H1 (cell line): ENCODE results near the gene C17orf100. TPM values are rescaled to one million over a fixed set of nuclear protein-coding genes. Genes with fewer than 3 reads are reported as not detected.

Experiments
- CTCF ChIA-PET: fragments of 300-600 bp; sonication (Branson Sonifier 250); formaldehyde crosslinking; loops from one replicate; lab custom pipeline; 2021; ENCODE audit not compliant: partially characterized antibody; lab: Charles Lee
- POLR2A ChIA-PET: fragments of 300-600 bp; sonication (Branson Sonifier 250); formaldehyde crosslinking; loops from one replicate; lab custom pipeline; 2021; ENCODE audit warnings: inconsistent platforms; ENCODE audit not compliant: partially characterized antibody; lab: Charles Lee
- DNase-seq, 2 experiments: peaks; one replicate each; pipeline versions ENCODE4 v3.0.0 to v3.0.0-alpha.2; 2010 to 2022; ENCODE audit warnings: low spot score in 2 of 2, low read depth in 1 of 2, mixed read lengths in 1 of 2
- FAIRE-seq: peaks from 2 replicates; lab custom pipeline; 2011; peaks lifted over from hg19 to GRCh38; lab: Jason Lieb, UNC
- H2AFZ ChIP-seq: 2 replicates; pipeline ENCODE4 v1.8.1; 2012; ENCODE audit warnings: low read length, inconsistent platforms
- H2AK5ac ChIP-seq: 2 replicates; pipeline ENCODE4 v1.6.1; 2013; ENCODE audit warnings: low read depth, low read length
- H2BK120ac ChIP-seq: replicated peaks from 2 replicates; pipeline ENCODE3; 2013; ENCODE audit warnings: low read depth, low read length, inconsistent platforms
- H2BK12ac ChIP-seq: 2 replicates; pipeline ENCODE4 v1.6.1; 2013; ENCODE audit warnings: low read depth, low read length
- H2BK15ac ChIP-seq: 2 replicates; pipeline ENCODE4 v1.6.1; 2013; ENCODE audit warnings: low read length
- H2BK20ac ChIP-seq: 2 replicates; pipeline ENCODE4 v1.6.1; 2013; ENCODE audit warnings: low read length
- H2BK5ac ChIP-seq: 2 replicates; pipeline ENCODE4 v1.6.1; 2013; ENCODE audit warnings: low read depth, low read length
- H3K14ac ChIP-seq: 2 replicates; pipeline ENCODE4 v1.6.1; 2013; ENCODE audit warnings: inconsistent platforms; ENCODE audit not compliant: insufficient read length
- H3K18ac ChIP-seq: 2 replicates; pipeline ENCODE4 v1.6.1; 2013; ENCODE audit warnings: low read length; ENCODE audit errors: extremely low read depth
- H3K23ac ChIP-seq: 2 replicates; pipeline ENCODE4 v1.6.1; 2013; ENCODE audit warnings: inconsistent platforms; ENCODE audit not compliant: insufficient read length
- H3K23me2 ChIP-seq: 2 replicates; pipeline ENCODE4 v1.6.1; 2013; ENCODE audit warnings: low read depth, low read length
- H3K27ac ChIP-seq: 2 replicates; pipeline ENCODE4 v1.6.1; 2011; ENCODE audit warnings: low read depth, low read length, inconsistent platforms
- H3K27me3 ChIP-seq, 4 experiments: replicated peaks in 1 of 4; 1 replicate in 1 of 4; 2 replicates in 3 of 4; pipeline versions ENCODE4 v1.6.1 to v1.8.1; 2011 to 2013; ENCODE audit warnings: low read length in 3 of 4, mild to moderate bottlenecking in 3 of 4, inconsistent platforms in 2 of 4, mixed read lengths in 2 of 4, moderate library complexity in 1 of 4; ENCODE audit not compliant: control insufficient read depth in 3 of 4, insufficient read depth in 3 of 4; ENCODE audit errors: extremely low read depth in 1 of 4
- H3K36me3 ChIP-seq, 4 experiments: 2 replicates each; pipeline versions ENCODE4 v1.6.1 to v1.8.1; 2011 to 2013; ENCODE audit warnings: mild to moderate bottlenecking in 4 of 4, low read length in 3 of 4, moderate library complexity in 2 of 4, control low read depth in 1 of 4, inconsistent platforms in 1 of 4; ENCODE audit not compliant: insufficient read depth in 4 of 4, control insufficient read depth in 2 of 4
- H3K4ac ChIP-seq: replicated peaks from 2 replicates; pipeline ENCODE3; 2013; ENCODE audit warnings: low read length, low read depth, mixed read lengths, inconsistent platforms; ENCODE audit not compliant: insufficient read length
- H3K4me1 ChIP-seq, 4 experiments: replicated peaks in 1 of 4; 1 replicate in 1 of 4; 2 replicates in 3 of 4; pipeline versions ENCODE4 v1.6.1 to v1.8.1; 2011 to 2013; ENCODE audit warnings: low read length in 3 of 4, inconsistent platforms in 2 of 4, mixed read lengths in 1 of 4; ENCODE audit not compliant: insufficient read depth in 4 of 4, control insufficient read depth in 3 of 4
- H3K4me2 ChIP-seq, 2 experiments: 2 replicates each; pipeline versions ENCODE4 v1.6.1 to v1.8.1; 2011 to 2013; ENCODE audit warnings: low read depth in 2 of 2, low read length in 2 of 2, control low read depth in 1 of 2, inconsistent platforms in 1 of 2, mild to moderate bottlenecking in 1 of 2; ENCODE audit not compliant: insufficient read depth in 1 of 2
- H3K4me3 ChIP-seq, 4 experiments: fragments of 200-600, 300-600 bp in 1 of 4; sonication (generic), shearing (Covaris generic), sonication (Bioruptor Twin) in 1 of 4; 2 replicates each; pipeline versions ENCODE4 v1.5.1 to v1.8.1; 2011 to 2016; ENCODE audit warnings: low read length in 4 of 4, low read depth in 3 of 4, control low read depth in 2 of 4, inconsistent platforms in 2 of 4, mild to moderate bottlenecking in 2 of 4, mixed read lengths in 1 of 4, moderate library complexity in 1 of 4; ENCODE audit not compliant: insufficient read depth in 2 of 4; ENCODE audit errors: extremely low read depth in 1 of 4
- H3K56ac ChIP-seq: replicated peaks from 2 replicates; pipeline ENCODE3; 2013; ENCODE audit warnings: low read depth, mild to moderate bottlenecking, mixed read lengths, low read length, inconsistent platforms; ENCODE audit not compliant: insufficient read length
- H3K79me1 ChIP-seq: 2 replicates; pipeline ENCODE4 v1.6.1; 2013; ENCODE audit warnings: low read depth, low read length, control low read depth
- H3K79me2 ChIP-seq, 2 experiments: 2 replicates each; pipeline versions ENCODE4 v1.6.1 to v1.8.1; 2012 to 2013; ENCODE audit warnings: low read length in 2 of 2, mild to moderate bottlenecking in 2 of 2, inconsistent platforms in 1 of 2; ENCODE audit not compliant: insufficient read depth in 2 of 2, control insufficient read depth in 1 of 2
- H3K9ac ChIP-seq, 4 experiments: replicated peaks in 1 of 4; 1 replicate in 1 of 4; 2 replicates in 3 of 4; pipeline versions ENCODE4 v1.6.1 to v1.8.1; 2011 to 2013; ENCODE audit warnings: low read depth in 3 of 4, low read length in 3 of 4, control low read depth in 2 of 4, mild to moderate bottlenecking in 2 of 4, moderate library complexity in 2 of 4, inconsistent platforms in 1 of 4; ENCODE audit errors: extremely low read depth in 1 of 4
- H3K9me3 ChIP-seq, 2 experiments: 2 replicates each; pipeline versions ENCODE4 v1.6.1 to v1.8.1; 2012 to 2013; ENCODE audit warnings: mild to moderate bottlenecking in 2 of 2, moderate library complexity in 2 of 2, control low read depth in 1 of 2, inconsistent platforms in 1 of 2, low read depth in 1 of 2, low read length in 1 of 2, mixed read lengths in 1 of 2; ENCODE audit not compliant: insufficient read depth in 2 of 2
- H4K20me1 ChIP-seq, 2 experiments: replicated peaks in 1 of 2; 2 replicates each; pipeline versions ENCODE3 to v1.8.1; 2011 to 2013; ENCODE audit warnings: inconsistent platforms in 2 of 2, low read length in 2 of 2, mild to moderate bottlenecking in 1 of 2; ENCODE audit not compliant: insufficient read depth in 2 of 2, control insufficient read depth in 1 of 2
- H4K5ac ChIP-seq: 2 replicates; pipeline ENCODE4 v1.6.1; 2013; ENCODE audit warnings: low read length, low read depth, mixed read lengths, inconsistent platforms; ENCODE audit not compliant: insufficient read length
- H4K8ac ChIP-seq: 2 replicates; pipeline ENCODE4 v1.8.0; 2013; ENCODE audit warnings: mild to moderate bottlenecking, moderate library complexity, low read length, inconsistent platforms; ENCODE audit not compliant: insufficient read depth; ENCODE audit errors: extremely low read depth
- H4K91ac ChIP-seq: replicated peaks from 2 replicates; pipeline ENCODE3; 2013; ENCODE audit warnings: low read length, mixed read lengths, inconsistent platforms; ENCODE audit not compliant: insufficient read length
- EZH2 ChIP-seq: fragments of 200-600 bp; sonication (generic); IDR thresholded peaks from 2 replicates; pipeline ENCODE4 v1.7.1; 2012; ENCODE audit warnings: low read depth, mild to moderate bottlenecking, moderate library complexity, low read length, inconsistent platforms; ENCODE audit not compliant: severe bottlenecking
- GABPA ChIP-seq: IDR thresholded peaks from 2 replicates; pipeline ENCODE4 v1.6.1; 2011; ENCODE audit warnings: mild to moderate bottlenecking, low read length, moderate library complexity, borderline replicate concordance; ENCODE audit not compliant: insufficient read depth
- POU5F1 ChIP-seq: IDR thresholded peaks from 2 replicates; pipeline ENCODE4 v1.6.1; 2011; ENCODE audit warnings: low read depth, mild to moderate bottlenecking, low read length, moderate library complexity
- TCF12 ChIP-seq: IDR thresholded peaks from 2 replicates; pipeline ENCODE4 v1.6.1; 2011; ENCODE audit warnings: low read depth, mild to moderate bottlenecking, low read length
- WGBS, 2 experiments: shearing (Covaris generic) in 1 of 2; methylation state at CpG; one replicate each; pipeline versions ENCODE4 v1.1.6 to v1.1.7; 2013 to 2015; ENCODE audit warnings: low lambda C conversion rate in 2 of 2, mixed read lengths in 2 of 2, inconsistent platforms in 1 of 2, low coverage in 1 of 2, missing lambda C conversion rate in 1 of 2; ENCODE audit not compliant: insufficient replicate concordance in 2 of 2, insufficient coverage in 1 of 2, insufficient read length in 1 of 2; ENCODE audit errors: extremely low coverage in 1 of 2, missing lambda C conversion rate in 1 of 2; 5-methylcytosine and 5-hydroxymethylcytosine counted together
- polyA plus RNA-seq, 7 experiments: library from polyadenylated mRNA; depleted of rRNA in 3 of 7; stranded (reverse) in 5 of 7; unstranded in 2 of 7; fragments of >200 nt in 5 of 7; fragments of 200-250 nt in 2 of 7; gene quantifications; 1 replicate in 5 of 7; 2 replicates in 1 of 7; 4 replicates in 1 of 7; pipeline versions ENCODE4 v1.2.1 to v1.2.3, GENCODE V29; 2011 to 2013; ENCODE audit warnings: missing spikeins in 2 of 7, mixed read lengths in 2 of 7
- total RNA-seq: library from RNA; stranded (reverse); fragmentation: NEBNext Ultra II Directional; extraction: Animal tissue kit (Norgen Biotek cat#: 25700); gene quantifications from 2 replicates; pipeline ENCODE4 v1.2.1, GENCODE V29; 2021

The C17orf100 gene
- total and polyA plus RNA-seq, 2 of the 8 experiments (the other 6 are each of a cell fraction or from before 2014, with no cell fraction given): 2.1 to 2.8 TPM

DNA sequence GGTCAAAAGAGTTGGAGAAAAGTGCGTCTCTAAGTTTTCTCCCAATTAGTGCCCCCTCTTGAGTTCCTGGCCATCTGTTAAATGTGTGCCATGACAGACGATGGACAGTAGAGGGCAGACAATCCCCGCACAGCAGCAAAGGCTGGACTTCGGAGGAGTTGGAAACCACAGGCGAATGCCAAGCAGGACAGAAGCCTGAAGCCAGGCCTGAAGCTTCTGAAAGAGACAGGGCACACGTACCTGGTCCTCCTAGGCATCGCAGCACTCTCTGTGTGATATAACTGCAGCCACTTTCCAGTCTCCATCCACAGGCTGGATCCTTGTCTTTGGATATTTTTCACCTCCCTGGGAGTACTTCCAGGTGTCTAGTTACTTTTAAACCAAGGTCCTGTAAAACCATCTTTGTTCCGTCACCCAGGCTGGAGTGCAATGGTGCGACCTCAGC, 14.5 kb downstream of the C17orf100 start:
- no peak overlapping the region for H3K27ac ChIP-seq
- ChIA-PET POLR2A (no interaction called here), CTCF (interaction anchor here (0.6 to 4.8 kb wide), 36 partner anchors 8 to 392 kb away, joined by 3 to 41 read pairs (median 4); partner anchors contain the start of genes ALOX12 and SLC13A5)
- no peak overlapping the region for H3K23ac ChIP-seq
- H4K20me1 ChIP-seq: peaks cover 0 to 2% of the 10 kb centered on the region in 2 experiments
- DNase-seq (peak; percentile 66 to 72), FAIRE-seq (peak; percentile 88)
- H2BK5ac ChIP-seq: no peak overlapping the region
- no peaks in the 10 kb centered on the region for H3K36me3 ChIP-seq
- no peak overlapping the region for H4K5ac ChIP-seq
- no peaks in the 10 kb centered on the region for H3K9me3 ChIP-seq
- no peaks in the 10 kb centered on the region for H3K23me2 ChIP-seq
- H3K79me2 ChIP-seq: no peaks in the 10 kb centered on the region
- no peak overlapping the region for H2BK15ac ChIP-seq
- H2BK20ac ChIP-seq: no peak overlapping the region
- H3K14ac ChIP-seq: no peak overlapping the region
- H3K4me3 ChIP-seq: no peak overlapping the region
- no peak overlapping the region for H2AFZ ChIP-seq
- H4K91ac ChIP-seq: no peak overlapping the region
- peaks cover 0 to 2% (median 1%) of the 10 kb centered on the region in 4 experiments; a peak in 1 of 7 replicates for H3K4me1 ChIP-seq
- no peak overlapping the region for H3K56ac ChIP-seq
- H4K8ac ChIP-seq: no peak overlapping the region
- H2AK5ac ChIP-seq: no peak overlapping the region
- no peaks in the 10 kb centered on the region for H3K79me1 ChIP-seq
- H3K9ac ChIP-seq: no peak overlapping the region
- 30% methylated on average over 9 of the region's 9 CpGs; no CpG with 5 or more reads in 1 of the 2 experiments for WGBS, 2 experiments
- no peak overlapping the region for H2BK120ac ChIP-seq
- H2BK12ac ChIP-seq: no peak overlapping the region
- H3K4me2 ChIP-seq: no peak overlapping the region
- H3K18ac ChIP-seq: no peak overlapping the region
- no peak overlapping the region for H3K4ac ChIP-seq
- H3K27me3 ChIP-seq: peaks cover 0 to 6% (median 4%) of the 10 kb centered on the region in 4 experiments; a peak in 2 of 7 replicates
- TF ChIP-seq GABPA (no peak), TCF12 (peak; percentile 96), POU5F1 (no peak), EZH2 (no peak)
